ENCODE results near the gene SETD3.

Gene SETD3

DNA sequence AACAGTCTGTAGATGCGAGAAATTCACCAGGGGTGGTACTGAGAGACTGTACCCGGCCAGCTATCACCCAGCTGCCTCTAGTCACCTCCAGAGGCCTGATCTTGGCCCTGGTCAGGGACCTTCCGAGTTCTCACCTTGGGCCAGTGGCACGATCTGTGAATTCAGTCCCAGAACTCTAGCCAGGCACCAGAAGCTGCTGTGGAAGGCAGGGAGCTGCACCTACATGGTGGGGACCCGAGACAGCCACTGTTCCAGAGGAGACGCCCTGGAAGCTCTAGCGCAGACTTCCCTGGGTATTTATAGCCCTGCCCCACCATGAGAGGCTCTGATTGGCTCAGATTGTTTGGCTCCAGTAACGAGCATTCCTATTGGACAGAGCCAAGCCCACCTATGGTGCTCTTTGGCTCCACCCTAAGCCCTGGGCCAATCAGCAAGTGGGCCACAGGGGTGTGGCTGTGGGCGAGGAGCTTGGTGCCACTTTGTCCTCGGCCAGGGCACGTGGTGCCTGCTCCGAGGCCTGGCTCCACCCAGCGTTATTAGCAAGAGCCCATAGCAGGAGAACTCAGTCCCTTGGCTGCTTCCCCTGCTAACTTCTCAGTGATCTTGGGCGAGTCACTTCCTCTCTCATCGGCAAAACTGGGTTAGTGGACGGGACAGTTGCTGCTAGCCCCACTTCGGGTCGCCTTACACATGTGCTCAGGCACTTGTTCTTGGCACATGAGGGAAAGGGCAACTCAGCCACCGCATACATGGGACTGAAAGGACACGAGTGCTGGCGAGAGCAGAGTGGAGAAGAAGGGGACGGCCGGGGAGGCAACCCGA lies 119.7 kb downstream of the SETD3 start:
- DNase-seq (ENCODE audit: low read depth) = no peak
- TF ChIP-seq CTCF (IDR thresholded peaks at IDR 0.05; ENCODE audit: control insufficient read depth, extremely low read depth, insufficient read depth) = no peak
- H3K4me3 ChIP-seq (ENCODE audit: low read depth, low read length) = peak overlapping the region; percentile 18; the same call in 1 of the 2 replicates

- TF ChIP-seq CTCF (IDR thresholded peaks at IDR 0.05; ENCODE audit: control insufficient read depth, extremely low read depth, insufficient read depth) = no peak
- no peak for DNase-seq (ENCODE audit: low read depth)
- H3K4me3 ChIP-seq (ENCODE audit: low read depth, low read length) = no peak overlapping the region
These were observed 120.8 kb downstream of the SETD3 start for GRCh38 chr14:99359906-99360305.

DNA sequence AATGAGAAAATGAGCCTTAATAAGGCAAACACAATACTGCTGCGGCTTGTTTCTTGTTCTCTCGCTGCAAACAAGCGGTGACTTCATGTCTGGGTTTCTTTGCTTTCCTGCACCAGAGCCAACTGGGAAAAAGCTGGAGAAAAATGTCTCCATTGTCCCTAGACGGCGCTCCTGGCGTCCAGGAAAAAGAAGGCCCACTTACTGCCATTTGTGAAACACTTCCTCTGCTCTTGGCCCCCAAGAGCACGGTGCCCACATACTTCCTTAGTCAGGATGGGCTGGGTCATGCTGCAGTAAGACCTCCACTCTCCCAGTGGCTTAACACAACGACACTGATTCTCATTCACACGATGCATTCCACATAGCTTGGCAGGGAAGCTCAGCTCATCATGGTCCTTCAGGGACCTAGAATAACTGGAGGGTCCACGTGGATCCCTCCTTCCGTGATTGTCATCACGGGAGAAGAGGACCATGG lies 122.7 kb downstream of the SETD3 start:
- no peak overlapping the region for H3K4me3 ChIP-seq (ENCODE audit: low read depth, low read length)
- TF ChIP-seq CTCF (IDR thresholded peaks at IDR 0.05; ENCODE audit: control insufficient read depth, extremely low read depth, insufficient read depth) = no peak
- DNase-seq (ENCODE audit: low read depth) = peak; percentile 14

DNA sequence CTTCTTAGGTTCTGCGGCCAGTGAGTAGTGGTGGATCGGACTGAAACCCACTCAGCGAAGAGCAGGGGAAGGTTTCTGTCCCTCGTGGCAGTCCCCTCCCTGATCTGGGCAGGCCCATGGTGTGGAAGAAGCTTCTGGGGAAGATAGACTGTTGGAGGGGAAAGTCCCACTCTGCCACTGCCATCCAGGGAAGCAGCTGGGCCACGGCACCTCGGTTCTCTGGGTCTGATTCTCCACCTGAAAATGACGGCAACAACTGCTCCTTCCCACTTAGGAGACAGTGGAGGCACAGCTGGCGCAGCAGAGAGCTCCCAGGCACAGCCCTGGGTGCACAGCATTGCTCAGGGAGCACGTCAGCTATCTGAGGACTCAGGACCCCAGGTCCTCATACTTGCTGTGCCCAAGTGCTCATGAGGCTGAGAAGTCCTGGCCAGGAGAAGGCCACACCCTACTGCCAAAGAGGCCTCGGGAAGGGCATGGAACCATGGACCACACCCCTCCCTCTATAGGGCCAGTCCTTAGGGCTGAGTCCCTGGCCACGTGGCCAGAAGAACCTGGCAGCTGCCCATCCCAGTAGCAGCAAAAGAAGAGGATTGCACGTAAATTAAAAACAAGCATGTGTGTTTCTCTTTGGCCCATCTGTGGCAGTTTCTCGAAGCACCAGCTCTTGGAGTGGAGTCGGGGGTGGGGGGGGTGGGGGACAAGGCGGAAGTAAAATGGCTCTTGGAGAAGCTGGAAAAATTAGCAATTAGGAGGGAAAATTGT lies 123.3 kb downstream of the SETD3 start:
- TF ChIP-seq CTCF (IDR thresholded peaks at IDR 0.05; ENCODE audit: control insufficient read depth, extremely low read depth, insufficient read depth) = no peak
- no peak overlapping the region for H3K4me3 ChIP-seq (ENCODE audit: low read depth, low read length)
- peak; percentile 11 for DNase-seq (ENCODE audit: low read depth)

GRCh38 chr14:99356031-99356608 lies 124.5 kb downstream of the SETD3 start:
- DNase-seq (ENCODE audit: low read depth) = no peak
- no peak for TF ChIP-seq CTCF (IDR thresholded peaks at IDR 0.05; ENCODE audit: control insufficient read depth, extremely low read depth, insufficient read depth)
- H3K4me3 ChIP-seq (ENCODE audit: low read depth, low read length) = no peak overlapping the region

GRCh38 chr14:99354166-99354875 lies 126.3 kb downstream of the SETD3 start:
- no peak for DNase-seq (ENCODE audit: low read depth)
- no peak overlapping the region for H3K4me3 ChIP-seq (ENCODE audit: low read depth, low read length)
- no peak for TF ChIP-seq CTCF (IDR thresholded peaks at IDR 0.05; ENCODE audit: control insufficient read depth, extremely low read depth, insufficient read depth)
